Glutamatergic neuron (in vitro differentiated cells): Measurements from ENCODE around the gene POU4F1. TPM values are rescaled to one million over a fixed set of nuclear protein-coding genes. Genes with fewer than 3 reads are reported as not detected.

Experiments used
- DNase-seq: peaks from one replicate; pipeline ENCODE4 v3.0.0; 2022
- H3K27ac Mint-ChIP-seq: one replicate; pipeline ENCODE4 v1.8.0; 2020; ENCODE audit warnings: mild to moderate bottlenecking, mixed read lengths, inconsistent platforms; ENCODE audit not compliant: unreplicated experiment
- H3K27me3 Mint-ChIP-seq: one replicate; pipeline ENCODE4 v1.8.0; 2020; ENCODE audit warnings: mild to moderate bottlenecking, moderate library complexity, mixed read lengths, inconsistent platforms; ENCODE audit not compliant: unreplicated experiment
- H3K36me3 Mint-ChIP-seq: one replicate; pipeline ENCODE4 v1.8.0; 2020; ENCODE audit warnings: mild to moderate bottlenecking, mixed read lengths, inconsistent platforms; ENCODE audit not compliant: unreplicated experiment
- H3K4me1 Mint-ChIP-seq: one replicate; pipeline ENCODE4 v1.8.0; 2020; ENCODE audit warnings: mild to moderate bottlenecking, low read depth, mixed read lengths, inconsistent platforms; ENCODE audit not compliant: unreplicated experiment
- H3K4me3 Mint-ChIP-seq: one replicate; pipeline ENCODE4 v1.8.0; 2020; ENCODE audit warnings: mild to moderate bottlenecking, mixed read lengths, inconsistent platforms; ENCODE audit not compliant: unreplicated experiment
- H3K9me3 Mint-ChIP-seq: one replicate; pipeline ENCODE4 v1.8.0; 2020; ENCODE audit warnings: mild to moderate bottlenecking, moderate library complexity, mixed read lengths, inconsistent platforms; ENCODE audit not compliant: unreplicated experiment
- CTCF ChIP-seq: fragments of 200-600 bp; sonication (generic); IDR thresholded peaks from one replicate; pipeline ENCODE4 v1.5.0; 2021; ENCODE audit not compliant: partially characterized antibody, unreplicated experiment
- total RNA-seq: library from RNA; stranded (reverse); fragmentation: NEBNext Ultra II Directional; extraction: Animal tissue kit (Norgen Biotek cat#: 25700); gene quantifications from one replicate; pipeline ENCODE4 v1.2.1, GENCODE V29; 2021; ENCODE audit not compliant: unreplicated experiment

The POU4F1 gene
- total RNA-seq, 1 donor from 2014 or later, result 125 TPM

- H3K27ac Mint-ChIP-seq, result no peak overlapping the region
- no peak overlapping the region for H3K4me3 Mint-ChIP-seq
- no peak for TF ChIP-seq CTCF
- no peaks in the 10 kb centered on the region for H3K36me3 Mint-ChIP-seq
- no peaks in the 10 kb centered on the region for H3K4me1 Mint-ChIP-seq
- no peak for DNase-seq
- H3K27me3 Mint-ChIP-seq, result no peaks in the 10 kb centered on the region
- H3K9me3 Mint-ChIP-seq, result no peaks in the 10 kb centered on the region
Observed at GRCh38 chr13:78638216-78638615, 34.9 kb upstream of the POU4F1 start.

- Mint-ChIP-seq H3K4me3 (no peak overlapping the region), H3K36me3 (no peaks in the 10 kb centered on the region)
Observed at GRCh38 chr13:78636495-78636894, 33.1 kb upstream of the POU4F1 start.

GRCh38 chr13:78632996-78633395 is 29.6 kb upstream of the POU4F1 start:
- no peaks in the 10 kb centered on the region for H3K36me3 Mint-ChIP-seq
- no peak overlapping the region for H3K4me3 Mint-ChIP-seq
- H3K27me3 Mint-ChIP-seq, result no peaks in the 10 kb centered on the region
- H3K4me1 Mint-ChIP-seq, result no peaks in the 10 kb centered on the region
- H3K27ac Mint-ChIP-seq, result no peak overlapping the region
- no peak for DNase-seq
- TF ChIP-seq CTCF, result no peak
- H3K9me3 Mint-ChIP-seq, result no peaks in the 10 kb centered on the region

More at GRCh38 chr13:78636495-78636894, 33.1 kb upstream of the POU4F1 start:
- no peak overlapping the region for H3K27ac Mint-ChIP-seq
- H3K4me1 Mint-ChIP-seq, result no peaks in the 10 kb centered on the region
- H3K27me3 Mint-ChIP-seq, result no peaks in the 10 kb centered on the region
- DNase-seq, result no peak
- TF ChIP-seq CTCF, result no peak
- H3K9me3 Mint-ChIP-seq, result no peaks in the 10 kb centered on the region

GRCh38 chr13:78631077-78631476 is 27.7 kb upstream of the POU4F1 start:
- TF ChIP-seq CTCF, result no peak
- DNase-seq, result no peak
- Mint-ChIP-seq H3K4me3 (no peak overlapping the region), H3K27me3 (no peaks in the 10 kb centered on the region), H3K36me3 (no peaks in the 10 kb centered on the region), H3K27ac (no peak overlapping the region), H3K4me1 (no peaks in the 10 kb centered on the region), H3K9me3 (no peaks in the 10 kb centered on the region)

- no peak overlapping the region for H3K4me3 Mint-ChIP-seq
- no peak for DNase-seq
- no peak overlapping the region for H3K27ac Mint-ChIP-seq
- no peaks in the 10 kb centered on the region for H3K9me3 Mint-ChIP-seq
- H3K36me3 Mint-ChIP-seq, result no peaks in the 10 kb centered on the region
- no peak for TF ChIP-seq CTCF
- H3K27me3 Mint-ChIP-seq, result no peaks in the 10 kb centered on the region
- peaks cover 4% of the 10 kb centered on the region for H3K4me1 Mint-ChIP-seq
Observed at GRCh38 chr13:78630511-78630910, 27.2 kb upstream of the POU4F1 start.
